Lower leg skin (tissue), 3 donors: ENCODE results near the gene GJC3.

Source experiments
- POLR2A ChIP-seq, 2 donors: fragments of 450-650 bp; IDR thresholded peaks; one replicate each; pipeline ENCODE4 v1.6.1; 2016 to 2017; ENCODE audit warnings: antibody characterized with exemption in 2 of 2, mild to moderate bottlenecking in 1 of 2, moderate library complexity in 1 of 2
- TF ChIP-seq, protein P1 (sequence below), 3 donors: fragments of 450-650 bp; IDR thresholded peaks; one replicate each; pipeline ENCODE4 v1.5.1; 2016; ENCODE audit warnings: antibody characterized with exemption in 3 of 3, mild to moderate bottlenecking in 3 of 3, moderate library complexity in 2 of 3

GRCh38 chr7:99928188-99928587 is 1.2 kb downstream of the GJC3 start:
- TF ChIP-seq, protein P1, sequence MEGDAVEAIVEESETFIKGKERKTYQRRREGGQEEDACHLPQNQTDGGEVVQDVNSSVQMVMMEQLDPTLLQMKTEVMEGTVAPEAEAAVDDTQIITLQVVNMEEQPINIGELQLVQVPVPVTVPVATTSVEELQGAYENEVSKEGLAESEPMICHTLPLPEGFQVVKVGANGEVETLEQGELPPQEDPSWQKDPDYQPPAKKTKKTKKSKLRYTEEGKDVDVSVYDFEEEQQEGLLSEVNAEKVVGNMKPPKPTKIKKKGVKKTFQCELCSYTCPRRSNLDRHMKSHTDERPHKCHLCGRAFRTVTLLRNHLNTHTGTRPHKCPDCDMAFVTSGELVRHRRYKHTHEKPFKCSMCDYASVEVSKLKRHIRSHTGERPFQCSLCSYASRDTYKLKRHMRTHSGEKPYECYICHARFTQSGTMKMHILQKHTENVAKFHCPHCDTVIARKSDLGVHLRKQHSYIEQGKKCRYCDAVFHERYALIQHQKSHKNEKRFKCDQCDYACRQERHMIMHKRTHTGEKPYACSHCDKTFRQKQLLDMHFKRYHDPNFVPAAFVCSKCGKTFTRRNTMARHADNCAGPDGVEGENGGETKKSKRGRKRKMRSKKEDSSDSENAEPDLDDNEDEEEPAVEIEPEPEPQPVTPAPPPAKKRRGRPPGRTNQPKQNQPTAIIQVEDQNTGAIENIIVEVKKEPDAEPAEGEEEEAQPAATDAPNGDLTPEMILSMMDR (IDR thresholded peaks at IDR 0.05), result no peak
- TF ChIP-seq POLR2A (IDR thresholded peaks at IDR 0.05), result no peak
